HL-60 (cell line): ENCODE measurements around the gene MUSTN1.

Experiments used
- DNase-seq, 2 experiments: peaks; one replicate each; pipeline ENCODE4 v3.0.0-alpha.2; 2010 to 2020; ENCODE audit warnings: low read depth in 1 of 2, low spot score in 1 of 2
- H3K27ac ChIP-seq: fragments of 250-450 bp; sonication (Bioruptor Pico); replicated peaks from 2 replicates; pipeline ENCODE4 v1.5.1; 2020; ENCODE audit warnings: mild to moderate bottlenecking, moderate library complexity
- H3K27me3 ChIP-seq: fragments of 250-450 bp; sonication (Bioruptor Pico); 2 replicates; pipeline ENCODE4 v1.5.1; 2021; ENCODE audit warnings: mild to moderate bottlenecking, moderate library complexity; ENCODE audit not compliant: insufficient read depth, poor library complexity, severe bottlenecking
- H3K4me3 ChIP-seq: replicated peaks from 2 replicates; pipeline ENCODE4 v1.5.1; 2011; ENCODE audit warnings: mild to moderate bottlenecking, control low read depth, low read length; ENCODE audit not compliant: insufficient read depth
- GABPA ChIP-seq: IDR thresholded peaks from 2 replicates; pipeline ENCODE4 v1.6.1; 2012; ENCODE audit warnings: low read depth
- POLR2AphosphoS5 ChIP-seq: IDR thresholded peaks from 2 replicates; pipeline ENCODE4 v1.6.1; 2012; ENCODE audit warnings: low read depth
- SPI1 ChIP-seq: IDR thresholded peaks from 2 replicates; pipeline ENCODE4 v1.6.1; 2012; ENCODE audit warnings: low read depth, mild to moderate bottlenecking, borderline replicate concordance
- TF ChIP-seq, protein P1 (sequence below): IDR thresholded peaks from 2 replicates; pipeline ENCODE4 v1.6.1; 2012; ENCODE audit warnings: low read depth; ENCODE audit not compliant: insufficient replicate concordance
- TF ChIP-seq, protein P2 (sequence below): IDR thresholded peaks from one replicate; pipeline ENCODE4 v1.5.1; 2011; ENCODE audit warnings: low read length, control low read depth, inconsistent platforms; ENCODE audit not compliant: insufficient read depth

The MUSTN1 gene

DNA sequence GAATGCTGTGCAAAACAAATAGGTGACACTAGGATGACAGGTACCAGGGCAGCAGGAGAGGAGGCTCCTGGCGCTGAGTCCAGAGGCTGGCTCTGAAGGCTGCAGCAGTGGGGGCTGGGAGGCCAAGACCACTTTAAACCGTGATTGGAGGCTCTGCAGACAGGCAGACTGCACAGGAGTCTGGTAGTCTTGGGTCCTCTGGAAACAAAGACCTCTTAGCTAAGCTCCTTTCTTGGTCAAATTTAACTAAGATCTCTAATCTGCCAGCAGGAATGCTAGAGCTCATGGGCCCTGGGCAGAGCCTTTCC is 4.4 kb upstream of the MUSTN1 start:
- Histone ChIP-seq H3K4me3 (no peak overlapping the region), H3K27me3 (no peaks in the 10 kb centered on the region), H3K27ac (no peak overlapping the region)
- TF ChIP-seq, protein P1, sequence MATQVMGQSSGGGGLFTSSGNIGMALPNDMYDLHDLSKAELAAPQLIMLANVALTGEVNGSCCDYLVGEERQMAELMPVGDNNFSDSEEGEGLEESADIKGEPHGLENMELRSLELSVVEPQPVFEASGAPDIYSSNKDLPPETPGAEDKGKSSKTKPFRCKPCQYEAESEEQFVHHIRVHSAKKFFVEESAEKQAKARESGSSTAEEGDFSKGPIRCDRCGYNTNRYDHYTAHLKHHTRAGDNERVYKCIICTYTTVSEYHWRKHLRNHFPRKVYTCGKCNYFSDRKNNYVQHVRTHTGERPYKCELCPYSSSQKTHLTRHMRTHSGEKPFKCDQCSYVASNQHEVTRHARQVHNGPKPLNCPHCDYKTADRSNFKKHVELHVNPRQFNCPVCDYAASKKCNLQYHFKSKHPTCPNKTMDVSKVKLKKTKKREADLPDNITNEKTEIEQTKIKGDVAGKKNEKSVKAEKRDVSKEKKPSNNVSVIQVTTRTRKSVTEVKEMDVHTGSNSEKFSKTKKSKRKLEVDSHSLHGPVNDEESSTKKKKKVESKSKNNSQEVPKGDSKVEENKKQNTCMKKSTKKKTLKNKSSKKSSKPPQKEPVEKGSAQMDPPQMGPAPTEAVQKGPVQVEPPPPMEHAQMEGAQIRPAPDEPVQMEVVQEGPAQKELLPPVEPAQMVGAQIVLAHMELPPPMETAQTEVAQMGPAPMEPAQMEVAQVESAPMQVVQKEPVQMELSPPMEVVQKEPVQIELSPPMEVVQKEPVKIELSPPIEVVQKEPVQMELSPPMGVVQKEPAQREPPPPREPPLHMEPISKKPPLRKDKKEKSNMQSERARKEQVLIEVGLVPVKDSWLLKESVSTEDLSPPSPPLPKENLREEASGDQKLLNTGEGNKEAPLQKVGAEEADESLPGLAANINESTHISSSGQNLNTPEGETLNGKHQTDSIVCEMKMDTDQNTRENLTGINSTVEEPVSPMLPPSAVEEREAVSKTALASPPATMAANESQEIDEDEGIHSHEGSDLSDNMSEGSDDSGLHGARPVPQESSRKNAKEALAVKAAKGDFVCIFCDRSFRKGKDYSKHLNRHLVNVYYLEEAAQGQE, result no peak
- no peak for DNase-seq

DNA sequence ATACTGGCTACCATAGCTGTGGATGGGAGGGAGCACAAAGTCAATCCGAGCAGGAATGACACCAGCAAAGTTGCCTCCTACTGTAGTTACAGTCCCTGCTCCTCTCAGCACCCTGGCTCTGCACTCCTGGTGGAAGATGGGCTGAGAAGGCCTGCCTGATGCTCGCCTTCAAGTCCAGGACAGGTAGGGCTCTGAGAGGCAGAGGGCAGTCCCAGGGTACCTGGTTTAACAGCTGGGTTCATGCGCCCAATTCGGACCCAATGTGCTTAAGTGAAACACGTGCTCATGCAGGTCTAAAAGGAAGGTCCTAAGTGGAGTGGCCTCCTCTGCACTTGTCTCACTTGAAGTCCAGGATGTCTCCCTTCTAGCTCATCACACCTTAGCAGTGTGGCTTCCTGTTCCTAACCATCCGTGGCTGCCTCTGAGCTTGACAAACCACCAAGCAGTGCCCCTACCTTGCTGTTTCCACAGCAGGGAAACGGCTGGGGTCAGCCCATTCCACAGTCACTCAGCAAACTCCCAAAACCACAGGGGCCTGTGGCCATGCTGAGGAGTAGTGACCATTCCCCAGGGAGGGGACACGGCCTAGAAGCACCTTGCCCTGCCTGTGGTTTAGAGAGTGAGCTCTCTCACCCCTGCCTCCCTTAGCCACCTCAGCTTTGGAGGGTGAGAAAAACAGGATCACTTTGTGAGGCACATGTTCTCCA is 3.9 kb upstream of the MUSTN1 start:
- Histone ChIP-seq H3K4me3 (no peak overlapping the region), H3K27ac (no peak overlapping the region), H3K27me3 (no peaks in the 10 kb centered on the region)
- no peak for TF ChIP-seq POLR2AphosphoS5
- DNase-seq, result no peak

DNA sequence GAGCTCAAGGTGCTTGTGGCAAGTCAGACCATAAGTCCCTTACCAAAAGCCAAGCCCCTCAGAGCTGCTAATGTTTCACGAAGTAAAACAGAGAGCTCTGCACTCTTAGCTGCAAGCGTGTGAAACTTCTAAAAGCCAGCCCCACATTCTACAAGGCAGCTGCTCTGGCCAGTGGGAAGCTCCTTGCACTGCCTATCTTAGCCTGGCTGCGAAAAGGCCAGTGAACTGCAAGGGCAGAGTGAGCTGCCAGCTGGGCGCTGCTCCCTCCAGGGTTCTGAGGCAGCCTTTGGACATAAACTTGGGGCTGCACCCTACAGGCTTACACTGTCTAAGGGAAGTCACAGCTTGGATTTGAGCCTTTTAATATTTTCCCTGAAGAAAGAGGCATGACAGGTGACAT is 2.2 kb upstream of the MUSTN1 start:
- H3K4me3 ChIP-seq, result no peak overlapping the region

DNA sequence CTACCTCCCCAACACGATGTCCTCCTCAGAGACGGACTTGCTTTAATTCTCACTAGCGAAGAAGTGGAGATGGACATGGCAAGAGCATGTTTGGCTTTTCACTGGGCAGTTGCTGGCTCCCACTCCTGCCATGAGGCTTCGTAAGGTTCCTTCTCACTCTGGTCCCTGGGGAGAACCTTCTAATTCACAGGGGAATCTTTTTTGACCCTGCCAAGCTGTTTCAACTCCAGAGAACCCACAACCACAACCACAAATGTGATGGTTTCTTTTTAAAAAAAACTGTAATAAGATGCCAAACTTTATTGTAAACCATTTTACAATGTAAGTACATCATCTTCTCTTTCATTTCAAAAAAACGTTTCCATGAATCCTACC is 1.6 kb upstream of the MUSTN1 start:
- Histone ChIP-seq H3K27ac (no peak overlapping the region), H3K27me3 (no peaks in the 10 kb centered on the region), H3K4me3 (no peak overlapping the region)
- DNase-seq, result no peak
- TF ChIP-seq, protein P2, sequence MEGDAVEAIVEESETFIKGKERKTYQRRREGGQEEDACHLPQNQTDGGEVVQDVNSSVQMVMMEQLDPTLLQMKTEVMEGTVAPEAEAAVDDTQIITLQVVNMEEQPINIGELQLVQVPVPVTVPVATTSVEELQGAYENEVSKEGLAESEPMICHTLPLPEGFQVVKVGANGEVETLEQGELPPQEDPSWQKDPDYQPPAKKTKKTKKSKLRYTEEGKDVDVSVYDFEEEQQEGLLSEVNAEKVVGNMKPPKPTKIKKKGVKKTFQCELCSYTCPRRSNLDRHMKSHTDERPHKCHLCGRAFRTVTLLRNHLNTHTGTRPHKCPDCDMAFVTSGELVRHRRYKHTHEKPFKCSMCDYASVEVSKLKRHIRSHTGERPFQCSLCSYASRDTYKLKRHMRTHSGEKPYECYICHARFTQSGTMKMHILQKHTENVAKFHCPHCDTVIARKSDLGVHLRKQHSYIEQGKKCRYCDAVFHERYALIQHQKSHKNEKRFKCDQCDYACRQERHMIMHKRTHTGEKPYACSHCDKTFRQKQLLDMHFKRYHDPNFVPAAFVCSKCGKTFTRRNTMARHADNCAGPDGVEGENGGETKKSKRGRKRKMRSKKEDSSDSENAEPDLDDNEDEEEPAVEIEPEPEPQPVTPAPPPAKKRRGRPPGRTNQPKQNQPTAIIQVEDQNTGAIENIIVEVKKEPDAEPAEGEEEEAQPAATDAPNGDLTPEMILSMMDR, result no peak
- TF ChIP-seq, protein P1, result no peak
- TF ChIP-seq SPI1 (no peak), POLR2AphosphoS5 (no peak)

More for the DNA sequence above, 2.2 kb upstream of the MUSTN1 start:
- no peak overlapping the region for H3K27ac ChIP-seq
- no peaks in the 10 kb centered on the region for H3K27me3 ChIP-seq
- TF ChIP-seq, protein P2, result no peak
- TF ChIP-seq POLR2AphosphoS5 (no peak), SPI1 (no peak), GABPA (no peak)
- TF ChIP-seq, protein P1, result no peak
- DNase-seq, result no peak
